Measurements from ENCODE around the gene MPZL3.

DNA sequence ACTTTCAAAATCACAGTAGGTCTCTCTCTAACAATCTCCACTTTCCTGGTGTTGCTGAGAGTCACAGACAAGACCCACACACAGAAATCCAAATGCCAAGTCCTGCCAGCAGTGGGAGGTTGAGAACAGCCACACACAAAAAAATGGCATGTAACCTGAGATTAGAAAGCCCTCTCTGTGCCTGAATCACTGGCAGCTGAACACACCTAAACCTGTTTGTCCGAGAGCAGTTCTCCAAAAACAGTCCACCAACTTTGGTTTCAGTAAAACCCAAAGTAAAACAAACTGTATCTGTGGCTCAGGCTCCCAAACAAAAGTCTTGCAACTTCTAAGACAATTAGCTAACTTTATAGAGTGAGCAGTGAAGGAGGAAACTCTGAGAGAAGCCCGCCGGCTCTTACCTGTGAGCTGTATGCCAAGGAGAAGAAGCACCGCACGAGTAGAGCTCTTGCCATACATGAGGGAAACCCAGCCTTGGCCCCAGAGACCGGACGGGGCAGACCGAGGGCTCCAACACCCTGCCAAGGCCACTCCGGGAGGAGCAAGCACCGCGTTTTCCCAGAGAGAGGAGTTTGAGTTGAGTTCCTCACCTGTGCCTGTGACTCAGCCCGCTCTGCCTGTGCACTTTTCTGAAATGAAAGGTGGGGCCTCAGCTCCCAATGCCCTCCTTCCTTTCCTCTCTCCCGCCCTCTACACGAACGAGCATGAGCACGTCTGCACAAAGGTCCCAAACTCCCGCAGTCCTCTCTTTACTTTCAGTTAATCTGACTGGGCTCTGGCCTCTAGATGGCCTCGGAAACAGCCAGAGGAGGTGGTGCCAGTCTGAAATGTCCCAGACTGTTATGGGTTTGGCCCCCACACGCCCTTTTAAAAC is 11.8 kb upstream of the MPZL3 start, which contains the start of gene MPZL2:
- TF ChIP-seq, protein P1, sequence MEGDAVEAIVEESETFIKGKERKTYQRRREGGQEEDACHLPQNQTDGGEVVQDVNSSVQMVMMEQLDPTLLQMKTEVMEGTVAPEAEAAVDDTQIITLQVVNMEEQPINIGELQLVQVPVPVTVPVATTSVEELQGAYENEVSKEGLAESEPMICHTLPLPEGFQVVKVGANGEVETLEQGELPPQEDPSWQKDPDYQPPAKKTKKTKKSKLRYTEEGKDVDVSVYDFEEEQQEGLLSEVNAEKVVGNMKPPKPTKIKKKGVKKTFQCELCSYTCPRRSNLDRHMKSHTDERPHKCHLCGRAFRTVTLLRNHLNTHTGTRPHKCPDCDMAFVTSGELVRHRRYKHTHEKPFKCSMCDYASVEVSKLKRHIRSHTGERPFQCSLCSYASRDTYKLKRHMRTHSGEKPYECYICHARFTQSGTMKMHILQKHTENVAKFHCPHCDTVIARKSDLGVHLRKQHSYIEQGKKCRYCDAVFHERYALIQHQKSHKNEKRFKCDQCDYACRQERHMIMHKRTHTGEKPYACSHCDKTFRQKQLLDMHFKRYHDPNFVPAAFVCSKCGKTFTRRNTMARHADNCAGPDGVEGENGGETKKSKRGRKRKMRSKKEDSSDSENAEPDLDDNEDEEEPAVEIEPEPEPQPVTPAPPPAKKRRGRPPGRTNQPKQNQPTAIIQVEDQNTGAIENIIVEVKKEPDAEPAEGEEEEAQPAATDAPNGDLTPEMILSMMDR (IDR thresholded peaks at IDR 0.05): no peak
- TF ChIP-seq POLR2A (IDR thresholded peaks at IDR 0.05) (peak in 2 of 4 donors; percentile 43 to 66), POLR2AphosphoS5 (IDR thresholded peaks at IDR 0.05) (peak; percentile 21 to 86 (median 82))

Data from stomach (tissue), 4 donors.